Epithelial cell of esophagus (primary cell): Measurements from ENCODE around the gene CLEC16A.

Source experiments
- DNase-seq: peaks from one replicate; pipeline ENCODE4 v3.0.0; 2010; ENCODE audit warnings: low read depth
- H3K4me3 ChIP-seq: 2 replicates; pipeline ENCODE4 v1.5.1; 2011; ENCODE audit warnings: mild to moderate bottlenecking, low read length, control low read depth
- CTCF ChIP-seq: IDR thresholded peaks from 2 replicates; pipeline ENCODE4 v1.5.1; 2011; ENCODE audit warnings: low read depth, mild to moderate bottlenecking, low read length, control low read depth, inconsistent platforms; ENCODE audit not compliant: insufficient read depth; ENCODE audit errors: missing control alignments

Gene CLEC16A

GRCh38 chr16:11204513-11205047, 260.2 kb downstream of the CLEC16A start:
- no peak for DNase-seq
- no peak for TF ChIP-seq CTCF
- no peak overlapping the region for H3K4me3 ChIP-seq

GRCh38 chr16:11205065-11205699, 260.8 kb downstream of the CLEC16A start:
- H3K4me3 ChIP-seq: no peak overlapping the region
- DNase-seq: no peak
- no peak for TF ChIP-seq CTCF

GRCh38 chr16:11205754-11206581, 261.6 kb downstream of the CLEC16A start:
- TF ChIP-seq CTCF: no peak
- peak; percentile 42 for DNase-seq
- no peak overlapping the region for H3K4me3 ChIP-seq

GRCh38 chr16:11207646-11208045, 263.3 kb downstream of the CLEC16A start:
- H3K4me3 ChIP-seq: no peak overlapping the region
- no peak for TF ChIP-seq CTCF
- DNase-seq: no peak

GRCh38 chr16:11208916-11209665, 264.7 kb downstream of the CLEC16A start:
- no peak overlapping the region for H3K4me3 ChIP-seq
- DNase-seq: peak; percentile 93
- no peak for TF ChIP-seq CTCF

- H3K4me3 ChIP-seq: no peak overlapping the region
- no peak for DNase-seq
- no peak for TF ChIP-seq CTCF
Observed at GRCh38 chr16:11210260-11210659, 265.9 kb downstream of the CLEC16A start.
